Mucosa of descending colon (tissue), 3 donors: ENCODE measurements around the gene CAPZA2. TPM values are rescaled to one million over a fixed set of nuclear protein-coding genes. Genes with fewer than 3 reads are reported as not detected.
A peak's percentile ranks its signal among the peaks of the same experiment; 100 is the strongest.

Experiments
- ATAC-seq: fragments of 200-7000 bp; cut with Tn5 transposase; one replicate; pipeline ENCODE4 v1.9.1; 2020; ENCODE audit warnings: mild to moderate bottlenecking, moderate library complexity
- DNase-seq, 3 donors: peaks; one replicate each; pipeline ENCODE4 v3.0.0-alpha.2; 2020
- H3K36me3 ChIP-seq: fragments of 200-600 bp; one replicate; pipeline ENCODE4 v1.8.0; 2021; ENCODE audit warnings: low read depth, mild to moderate bottlenecking
- H3K4me1 ChIP-seq: fragments of 200-600 bp; one replicate; pipeline ENCODE4 v1.8.0; 2021; ENCODE audit warnings: low read depth, mild to moderate bottlenecking
- H3K4me3 ChIP-seq: fragments of 200-600 bp; one replicate; pipeline ENCODE4 v1.8.0; 2021; ENCODE audit warnings: mild to moderate bottlenecking
- H3K9me3 ChIP-seq: fragments of 200-600 bp; one replicate; pipeline ENCODE4 v1.8.0; 2021; ENCODE audit warnings: mild to moderate bottlenecking
- CTCF ChIP-seq: fragments of 200-600 bp; IDR thresholded peaks from one replicate; pipeline ENCODE4 v1.8.0; 2022; ENCODE audit warnings: antibody characterized with exemption, mild to moderate bottlenecking
- intact Hi-C, 2 donors: fragments of 100-400 bp; cut with DNase I in 1 of 2; cut with micrococcal nuclease in 1 of 2; formaldehyde crosslinking; loops; one replicate each; pipeline versions ENCODE4 v1.11.0 to v1.11.1; 2022; cut with DNase I, micrococcal nuclease
- total RNA-seq, 3 donors: library from RNA; stranded (reverse); fragmentation: NEBNext Ultra II Directional in 2 of 3; extraction: Animal tissue kit (Norgen Biotek cat#: 25700) in 2 of 3; gene quantifications; one replicate each; pipeline versions ENCODE4 v1.2.1 to v1.2.4, GENCODE V29; 2021 to 2023
- donor health status: DM: no; HTN: no; CAD: no; lungs with moderate emphysema.
- donor health status: DM: no; HTN: no; CAD: no.
- donor health status: DM: no; HTN: yes; CAD: no.

Gene CAPZA2
- total RNA-seq, 3 donors from 2014 or later, result 161 to 303 (median 221) TPM

- Histone ChIP-seq H3K4me3 (no peak overlapping the region), H3K36me3 (no peaks in the 10 kb centered on the region), H3K4me1 (no peaks in the 10 kb centered on the region), H3K9me3 (no peaks in the 10 kb centered on the region)
- intact Hi-C loops, result no loop called here
- TF ChIP-seq CTCF, result no peak
- DNase-seq (no peak), ATAC-seq (no peak)
Observed at GRCh38 chr7:116824449-116824848, 37.9 kb upstream of the CAPZA2 start.

GRCh38 chr7:116828281-116828680, 34.1 kb upstream of the CAPZA2 start:
- no peaks in the 10 kb centered on the region for H3K9me3 ChIP-seq
- no peak overlapping the region for H3K4me3 ChIP-seq
- DNase-seq (no peak), ATAC-seq (no peak)
- no peaks in the 10 kb centered on the region for H3K36me3 ChIP-seq
- TF ChIP-seq CTCF, result no peak
- H3K4me1 ChIP-seq, result no peaks in the 10 kb centered on the region
- intact Hi-C loops, result no loop called here

- H3K4me3 ChIP-seq, result no peak overlapping the region
- no peaks in the 10 kb centered on the region for H3K4me1 ChIP-seq
- H3K36me3 ChIP-seq, result no peaks in the 10 kb centered on the region
- no peaks in the 10 kb centered on the region for H3K9me3 ChIP-seq
- intact Hi-C loops, result no loop called here
- no peak for TF ChIP-seq CTCF
- ATAC-seq (no peak), DNase-seq (no peak)
Observed at GRCh38 chr7:116829041-116829440, 33.3 kb upstream of the CAPZA2 start.

GRCh38 chr7:116829493-116829892, 32.9 kb upstream of the CAPZA2 start:
- intact Hi-C loops, result no loop called here
- no peaks in the 10 kb centered on the region for H3K36me3 ChIP-seq
- H3K4me3 ChIP-seq, result no peak overlapping the region
- no peaks in the 10 kb centered on the region for H3K9me3 ChIP-seq
- no peaks in the 10 kb centered on the region for H3K4me1 ChIP-seq
- TF ChIP-seq CTCF, result no peak
- DNase-seq (no peak), ATAC-seq (peak; percentile 50)

GRCh38 chr7:116832692-116833091, 29.7 kb upstream of the CAPZA2 start:
- H3K4me3 ChIP-seq, result no peak overlapping the region
- H3K9me3 ChIP-seq, result no peaks in the 10 kb centered on the region
- TF ChIP-seq CTCF, result no peak
- peaks cover 3% of the 10 kb centered on the region for H3K4me1 ChIP-seq
- H3K36me3 ChIP-seq, result no peaks in the 10 kb centered on the region
- intact Hi-C loops, result no loop called here
- ATAC-seq (no peak), DNase-seq (no peak)

- Histone ChIP-seq H3K4me3 (no peak overlapping the region), H3K4me1 (peaks cover 3% of the 10 kb centered on the region), H3K9me3 (no peaks in the 10 kb centered on the region), H3K36me3 (no peaks in the 10 kb centered on the region)
- intact Hi-C loops, result no loop called here
- TF ChIP-seq CTCF, result no peak
- DNase-seq, result peak in 2 of 3 donors; percentile 53 to 78
- peak; percentile 89 for ATAC-seq
Observed at GRCh38 chr7:116834815-116835504, 27.4 kb upstream of the CAPZA2 start.
